B cell (primary cell): Measurements from ENCODE around the gene BCL2L11. TPM values are rescaled to one million over a fixed set of nuclear protein-coding genes. Genes with fewer than 3 reads are reported as not detected.

ENCODE experiments used
- ATAC-seq: fragments of 200-7000 bp; cut with Tn5 transposase; one replicate; pipeline ENCODE4 v1.10.0; 2021; ENCODE audit warnings: low read depth, mild to moderate bottlenecking, moderate number of reproducible peaks, moderate library complexity
- CTCF ChIA-PET: fragments of 350-600 bp; sonication (Branson Sonifier 250); formaldehyde crosslinking; loops from one replicate; lab custom pipeline; 2021; ENCODE audit warnings: antibody characterized with exemption, inconsistent platforms; lab: Charles Lee
- POLR2A ChIA-PET: fragments of 350-600 bp; sonication (Branson Sonifier 250); formaldehyde crosslinking; loops from one replicate; lab custom pipeline; 2021; ENCODE audit warnings: antibody characterized with exemption; lab: Charles Lee
- DNase-seq: peaks from one replicate; pipeline ENCODE4 v3.0.0; 2013
- H2AFZ ChIP-seq: 2 replicates; pipeline ENCODE4 v1.6.1; 2012; ENCODE audit warnings: mild to moderate bottlenecking, low read depth, low read length; ENCODE audit not compliant: insufficient read depth, poor library complexity, severe bottlenecking
- H3K27ac ChIP-seq, 2 donors: 1 replicate in 1 of 2; 2 replicates in 1 of 2; pipeline ENCODE4 v1.5.1; 2012 to 2013; ENCODE audit warnings: low read length in 2 of 2, mild to moderate bottlenecking in 2 of 2, moderate library complexity in 1 of 2
- H3K27me3 ChIP-seq, 4 experiments: fragments of 200-600 bp in 1 of 4; sonication (generic) in 1 of 4; replicated peaks in 1 of 4; 1 replicate in 2 of 4; 2 replicates in 2 of 4; pipeline versions ENCODE4 v1.6.1 to v1.7.0; 2013 to 2016; ENCODE audit warnings: low read length in 3 of 4, mild to moderate bottlenecking in 2 of 4, mixed read lengths in 1 of 4, moderate library complexity in 1 of 4; ENCODE audit not compliant: insufficient read depth in 4 of 4, control insufficient read depth in 3 of 4; ENCODE audit errors: control extremely low read depth in 1 of 4
- H3K36me3 ChIP-seq, 2 experiments: replicated peaks in 1 of 2; 1 replicate in 1 of 2; 2 replicates in 1 of 2; pipeline versions ENCODE4 v1.6.1 to v1.7.1; 2013; ENCODE audit warnings: low read length in 1 of 2; ENCODE audit not compliant: insufficient read depth in 2 of 2, control insufficient read depth in 1 of 2; ENCODE audit errors: control extremely low read depth in 1 of 2, extremely low read depth in 1 of 2
- H3K4me1 ChIP-seq, 2 donors: fragments of 200-600 bp in 1 of 2; sonication (generic) in 1 of 2; 1 replicate in 1 of 2; 2 replicates in 1 of 2; pipeline versions ENCODE4 v1.5.1 to v1.6.1; 2013 to 2017; ENCODE audit warnings: low read length in 2 of 2; ENCODE audit not compliant: control insufficient read depth in 2 of 2, insufficient read depth in 2 of 2
- H3K4me2 ChIP-seq: replicated peaks from 2 replicates; pipeline ENCODE3; 2012; ENCODE audit warnings: mild to moderate bottlenecking, low read depth, low read length; ENCODE audit not compliant: poor library complexity, severe bottlenecking
- H3K4me3 ChIP-seq, 5 experiments: fragments of 200-600 bp in 1 of 5; sonication (generic) in 1 of 5; 1 replicate in 3 of 5; 2 replicates in 2 of 5; pipeline versions ENCODE4 v1.5.1 to v1.7.0; 2011 to 2016; ENCODE audit warnings: low read length in 4 of 5, mild to moderate bottlenecking in 4 of 5, low read depth in 2 of 5, control low read depth in 1 of 5, moderate library complexity in 1 of 5; ENCODE audit not compliant: insufficient read depth in 1 of 5; ENCODE audit errors: control extremely low read depth in 1 of 5, extremely low read depth in 1 of 5
- H3K79me2 ChIP-seq: fragments of 200-600 bp; sonication (generic); one replicate; pipeline ENCODE4 v1.6.0; 2016; ENCODE audit warnings: low read length; ENCODE audit not compliant: control insufficient read depth, insufficient read depth
- H3K9ac ChIP-seq: fragments of 200-600 bp; sonication (generic); 2 replicates; pipeline ENCODE4 v1.6.1; 2017; ENCODE audit warnings: mild to moderate bottlenecking, low read length, moderate library complexity
- H3K9me3 ChIP-seq, 3 donors: one replicate each; pipeline versions ENCODE4 v1.6.1 to v1.7.1; 2013; ENCODE audit warnings: low read length in 2 of 3; ENCODE audit not compliant: control insufficient read depth in 2 of 3, insufficient read depth in 1 of 3; ENCODE audit errors: control extremely low read depth in 1 of 3
- H4K20me1 ChIP-seq: 2 replicates; pipeline ENCODE4 v1.6.0; 2012; ENCODE audit warnings: mild to moderate bottlenecking, low read length; ENCODE audit not compliant: insufficient read depth, control insufficient read depth, poor library complexity, severe bottlenecking
- H3K27ac Mint-ChIP-seq: one replicate; pipeline ENCODE4 v1.8.0; 2021; ENCODE audit warnings: mixed read lengths
- H3K27me3 Mint-ChIP-seq: one replicate; pipeline ENCODE4 v1.8.0; 2021; ENCODE audit warnings: mixed read lengths
- H3K4me1 Mint-ChIP-seq: one replicate; pipeline ENCODE4 v1.8.0; 2021; ENCODE audit warnings: mixed read lengths
- H3K4me3 Mint-ChIP-seq: one replicate; pipeline ENCODE4 v1.8.0; 2021; ENCODE audit warnings: mixed read lengths
- H3K9me3 Mint-ChIP-seq: one replicate; pipeline ENCODE4 v1.8.0; 2022; ENCODE audit warnings: mixed read lengths; ENCODE audit not compliant: insufficient read depth
- CTCF ChIP-seq: fragments of 200-600 bp; IDR thresholded peaks from one replicate; pipeline ENCODE4 v1.8.0; 2022; ENCODE audit warnings: antibody characterized with exemption, mild to moderate bottlenecking
- EZH2 ChIP-seq: IDR thresholded peaks from 2 replicates; pipeline ENCODE4 v1.6.1; 2012; ENCODE audit warnings: borderline replicate concordance, low read depth, mild to moderate bottlenecking, moderate library complexity, low read length; ENCODE audit not compliant: insufficient read depth, poor library complexity, severe bottlenecking
- WGBS: methylation state at CpG from one replicate; pipeline ENCODE4 v1.1.5; 2013; ENCODE audit warnings: missing lambda C conversion rate; ENCODE audit not compliant: insufficient coverage; 5-methylcytosine and 5-hydroxymethylcytosine counted together
- intact Hi-C: fragments of 100-400 bp; cut with micrococcal nuclease; formaldehyde crosslinking; loops from one replicate; pipeline ENCODE4 v1.10.0; 2022
- polyA plus RNA-seq: library from polyadenylated mRNA; depleted of rRNA; stranded (reverse); fragments of >200 nt; gene quantifications from 2 replicates; pipeline ENCODE4 v1.2.3, GENCODE V29; 2012
- total RNA-seq, 2 donors: library from RNA; stranded (reverse); fragments of 120-200 nt in 1 of 2; gene quantifications; 1 replicate in 1 of 2; 2 replicates in 1 of 2; pipeline versions ENCODE4 v1.2.3 to v1.2.4, GENCODE V29; 2013 to 2022

The BCL2L11 gene
- total and polyA plus RNA-seq, 2 donors (not counting 1 experiment from before 2014, with no cell fraction given), result 13.8 to 164 TPM

DNA sequence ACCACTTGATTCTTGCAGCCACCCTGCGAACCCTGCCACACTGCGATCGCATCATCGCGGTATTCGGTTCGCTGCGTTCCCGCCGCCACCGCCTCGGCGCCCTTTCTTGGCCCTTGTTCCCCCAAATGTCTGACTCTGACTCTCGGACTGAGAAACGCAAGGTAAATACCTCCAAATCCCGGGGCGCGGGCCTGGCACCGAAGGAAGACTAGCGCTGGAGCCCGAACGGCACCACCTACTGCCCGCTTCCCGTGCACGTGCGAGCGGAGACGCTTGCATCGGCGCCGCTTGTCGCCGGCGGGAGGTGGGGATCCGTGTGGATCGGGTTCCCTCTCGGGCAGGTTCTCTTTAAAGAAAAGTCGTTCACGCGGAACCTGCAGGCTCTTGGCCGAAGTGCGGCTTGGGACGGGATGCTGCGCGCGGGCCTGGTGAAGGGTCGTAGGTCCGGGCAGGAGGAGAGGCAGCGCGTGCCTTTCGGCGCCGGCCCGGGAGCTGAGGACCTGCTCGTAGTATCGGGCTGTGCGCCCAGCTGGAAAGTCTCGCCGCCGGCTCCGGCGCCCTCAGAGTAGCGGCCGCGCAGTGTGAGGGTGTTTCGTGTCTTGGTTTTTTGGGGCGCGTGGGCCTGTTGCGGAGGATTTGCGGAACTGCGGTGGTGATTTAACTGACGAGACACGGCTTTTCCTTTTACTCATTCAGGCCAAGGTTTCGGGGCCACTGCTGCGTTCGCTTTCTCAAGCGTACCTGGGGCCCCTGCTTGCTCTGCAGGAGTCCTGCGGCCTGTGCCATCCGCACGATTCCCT lies 514 bp downstream of the BCL2L11 start:
- ATAC-seq (no peak), DNase-seq (peak; percentile 81)
- peaks cover 22% of the 10 kb centered on the region for H3K27me3 Mint-ChIP-seq
- under 1% methylated on average over 74 of the region's 80 CpGs for WGBS
- H3K4me1 ChIP-seq, result peaks cover 35 to 47% of the 10 kb centered on the region in 2 donors
- intact Hi-C loops, result no loop called here
- peaks cover 34% of the 10 kb centered on the region for H3K79me2 ChIP-seq
- peaks cover 41% of the 10 kb centered on the region for H3K4me1 Mint-ChIP-seq
- peak overlapping the region; percentile 99 for H3K4me2 ChIP-seq
- peak overlapping the region; percentile 93 for H3K4me3 Mint-ChIP-seq
- peak overlapping the region; percentile 61 for H2AFZ ChIP-seq
- peak overlapping the region; percentile 71 to 93 (median 88) for H3K4me3 ChIP-seq
- H3K36me3 ChIP-seq, result peaks cover 0 to 19% of the 10 kb centered on the region in 2 experiments
- H3K9ac ChIP-seq, result peak overlapping the region; percentile 92
- H3K27ac Mint-ChIP-seq, result peak overlapping the region; percentile 91
- H3K27ac ChIP-seq, result peak overlapping the region; percentile 75 to 87
- peaks cover 49% of the 10 kb centered on the region for H4K20me1 ChIP-seq
- POLR2A ChIA-PET, result interaction anchor here (0.6 to 2.5 kb wide), 5 partner anchors 31 to 98 kb away, joined by 3 to 13 read pairs (median 4); no protein-coding TSS in a partner anchor
- CTCF ChIA-PET, result interaction anchor here (0.7 to 2.6 kb wide), 8 partner anchors 9 to 580 kb away, joined by 3 to 20 read pairs (median 4); no protein-coding TSS in a partner anchor
- TF ChIP-seq EZH2 (no peak), CTCF (no peak)
- peaks cover 0 to 40% (median 18%) of the 10 kb centered on the region in 4 experiments for H3K27me3 ChIP-seq
- no peaks in the 10 kb centered on the region for H3K9me3 Mint-ChIP-seq
- peaks cover 0 to 20% (median 0%) of the 10 kb centered on the region in 3 donors for H3K9me3 ChIP-seq
